ENCODE measurements around the gene PRICKLE2. TPM values are rescaled to one million over a fixed set of nuclear protein-coding genes. Genes with fewer than 3 reads are reported as not detected.

Gene PRICKLE2
- total and polyA plus RNA-seq, 10 of the 15 experiments (the other 5 are each of a cell fraction or from before 2014, with no cell fraction given) = 0.11 to 2.6 (median 0.69) TPM

GRCh38 chr3:64048631-64049061 lies 176.6 kb downstream of the PRICKLE2 start:
- Histone ChIP-seq H3K9ac (ENCODE audit: control insufficient read depth, insufficient read depth, low read length) (no peak overlapping the region), H3K4me3 (no peak overlapping the region), H3K27ac (ENCODE audit: control insufficient read depth, insufficient read depth) (no peak overlapping the region), H2AFZ (ENCODE audit: control insufficient read depth, low read depth, low read length) (no peak overlapping the region), H3K4me2 (ENCODE audit: control insufficient read depth, insufficient read depth) (no peak overlapping the region), H3K4me1 (ENCODE audit: control insufficient read depth, insufficient read depth, low read length) (no peaks in the 10 kb centered on the region), H4K20me1 (ENCODE audit: control insufficient read depth, insufficient read depth) (no peaks in the 10 kb centered on the region), H3K36me3 (ENCODE audit: control insufficient read depth in 2 of 2, insufficient read depth in 2 of 2, low read length in 1 of 2) (no peaks in the 10 kb centered on the region), H3K9me3 (replicated peaks; ENCODE audit: control insufficient read depth, insufficient read depth, low read length) (no peaks in the 10 kb centered on the region), H3K27me3 (replicated peaks in 1 of 2; ENCODE audit: control insufficient read depth in 2 of 2, insufficient read depth in 2 of 2, low read length in 1 of 2) (peaks cover 0 to 3% of the 10 kb centered on the region in 2 experiments; a peak in 1 of 4 replicates), H3K79me2 (ENCODE audit: control insufficient read depth, insufficient read depth, low read length) (no peaks in the 10 kb centered on the region)
- intact Hi-C loops (cut with micrococcal nuclease; ENCODE audit: unreplicated experiment) = no loop called here
- ChIA-PET SMC1A (ENCODE audit: uncharacterized antibody, unreplicated experiment) (interaction anchor here (1.3 to 1.7 kb wide), 4 partner anchors 9 to 445 kb away, joined by 3 to 6 read pairs (median 3); no protein-coding TSS in a partner anchor), RAD21 (ENCODE audit: unreplicated experiment) (no interaction called here), POLR2A (no interaction called here), CTCF (interaction anchor here (0.7 to 0.9 kb wide), 2 partner anchors 10 to 25 kb away, joined by 3 to 4 read pairs; no protein-coding TSS in a partner anchor)
- in situ Hi-C loops (cut with MboI) = no loop called here
- DNase-seq (ENCODE audit: low read depth, low spot score) (no peak), FAIRE-seq (no peak), ATAC-seq (no peak)
- no TSS peak for BruUV-seq (replicated peaks)
- 2% methylated on average over 3 of the region's 3 CpGs for WGBS (ENCODE audit: insufficient coverage, insufficient replicate concordance, low lambda C conversion rate, missing lambda C conversion rate)
- TF ChIP-seq FOS (IDR thresholded peaks at IDR 0.05; ENCODE audit: borderline replicate concordance, extremely low read depth, insufficient read length) = no peak
- peak in 1 of 2 experiments; percentile 11; a peak in 1 of 4 replicates for TF ChIP-seq SRF (IDR thresholded peaks at IDR 0.05; ENCODE audit: low read depth in 2 of 2, low read length in 2 of 2)

- DNase-seq (ENCODE audit: low read depth, low spot score) (no peak), FAIRE-seq (no peak), ATAC-seq (no peak)
- no peaks in the 10 kb centered on the region for H3K4me1 ChIP-seq (ENCODE audit: control insufficient read depth, insufficient read depth, low read length)
- intact Hi-C loops (cut with micrococcal nuclease; ENCODE audit: unreplicated experiment) (no loop called here), in situ Hi-C loops (cut with MboI) (no loop called here)
- H3K27ac ChIP-seq (ENCODE audit: control insufficient read depth, insufficient read depth) = no peak overlapping the region
- no peaks in the 10 kb centered on the region for H3K36me3 ChIP-seq (ENCODE audit: control insufficient read depth in 2 of 2, insufficient read depth in 2 of 2, low read length in 1 of 2)
- H3K4me3 ChIP-seq = no peak overlapping the region
- 57% methylated on average over 6 of the region's 7 CpGs for WGBS (ENCODE audit: insufficient coverage, insufficient replicate concordance, low lambda C conversion rate, missing lambda C conversion rate)
- no peaks in the 10 kb centered on the region for H3K79me2 ChIP-seq (ENCODE audit: control insufficient read depth, insufficient read depth, low read length)
- ChIA-PET POLR2A (no interaction called here), SMC1A (ENCODE audit: uncharacterized antibody, unreplicated experiment) (no interaction called here), CTCF (no interaction called here), RAD21 (ENCODE audit: unreplicated experiment) (no interaction called here)
- H3K4me2 ChIP-seq (ENCODE audit: control insufficient read depth, insufficient read depth) = no peak overlapping the region
- TF ChIP-seq CBX3 (IDR thresholded peaks at IDR 0.05; ENCODE audit: borderline replicate concordance, low read depth) = no peak
- TF ChIP-seq YY1 (IDR thresholded peaks at IDR 0.05; ENCODE audit: low read depth, low read length) = no peak
- TF ChIP-seq CBX5 (IDR thresholded peaks at IDR 0.05; ENCODE audit: low read depth) = no peak
- TF ChIP-seq CHD1 (IDR thresholded peaks at IDR 0.05; ENCODE audit: low read depth, low read length) = no peak
- TF ChIP-seq TARDBP (IDR thresholded peaks at IDR 0.05; ENCODE audit: borderline replicate concordance) = no peak
- TF ChIP-seq RELA (IDR thresholded peaks at IDR 0.05; ENCODE audit: borderline replicate concordance, partially characterized antibody) = no peak
- no peak for TF ChIP-seq ZBTB33 (IDR thresholded peaks at IDR 0.05)
- no peak for TF ChIP-seq DPF2 (IDR thresholded peaks at IDR 0.05)
- TF ChIP-seq NFXL1 (IDR thresholded peaks at IDR 0.05; ENCODE audit: borderline replicate concordance) = no peak
- no peak for TF ChIP-seq MEF2B (IDR thresholded peaks at IDR 0.05; ENCODE audit: partially characterized antibody, poor library complexity, severe bottlenecking)
- no peak for TF ChIP-seq E2F4 (IDR thresholded peaks at IDR 0.05; ENCODE audit: low read depth, low read length)
- TF ChIP-seq FOXK2 (IDR thresholded peaks at IDR 0.05) = no peak
- no peak overlapping the region for H3K9ac ChIP-seq (ENCODE audit: control insufficient read depth, insufficient read depth, low read length)
- peaks cover 0 to 3% of the 10 kb centered on the region in 2 experiments; a peak in 1 of 4 replicates for H3K27me3 ChIP-seq (replicated peaks in 1 of 2; ENCODE audit: control insufficient read depth in 2 of 2, insufficient read depth in 2 of 2, low read length in 1 of 2)
- BruUV-seq (replicated peaks) = no TSS peak
- no peaks in the 10 kb centered on the region for H3K9me3 ChIP-seq (replicated peaks; ENCODE audit: control insufficient read depth, insufficient read depth, low read length)
- no peak overlapping the region for H2AFZ ChIP-seq (ENCODE audit: control insufficient read depth, low read depth, low read length)
- no peaks in the 10 kb centered on the region for H4K20me1 ChIP-seq (ENCODE audit: control insufficient read depth, insufficient read depth)
Observed at GRCh38 chr3:64047787-64048186, 177.5 kb downstream of the PRICKLE2 start.

Measured in GM12878 (cell line).